NCI-H345 (cell line): ENCODE results near the gene FSD1L.

Experiments used
- DNase-seq: peaks from one replicate; lab custom pipeline; 2025; lab: John Stamatoyannopoulos, UW

Gene FSD1L

GRCh38 chr9:105447814-105448812 is at the start of gene FSD1L:
TSS of gene FSD1L (plus strand) at chr9:105448034. CDS start at chr9:105448221, 187 bp downstream.
- peak; percentile 91 for DNase-seq

GRCh38 chr9:105399117-105399516 is 48.7 kb upstream of the FSD1L start:
- no peak for DNase-seq

GRCh38 chr9:105401651-105402050 is 46.2 kb upstream of the FSD1L start:
- no peak for DNase-seq

GRCh38 chr9:105403552-105404248 is 44.1 kb upstream of the FSD1L start:
- no peak for DNase-seq

- no peak for DNase-seq
Observed at GRCh38 chr9:105405514-105406131, 42.2 kb upstream of the FSD1L start.

GRCh38 chr9:105406369-105406768 is 41.5 kb upstream of the FSD1L start:
- DNase-seq, result no peak

GRCh38 chr9:105413525-105413924 is 34.3 kb upstream of the FSD1L start:
- no peak for DNase-seq

- peak; percentile 64 for DNase-seq
Observed at GRCh38 chr9:105414947-105415661, 32.7 kb upstream of the FSD1L start.

- DNase-seq, result no peak
Observed at GRCh38 chr9:105415662-105415980, 32.2 kb upstream of the FSD1L start.

GRCh38 chr9:105416840-105417239 is 31.0 kb upstream of the FSD1L start:
- no peak for DNase-seq

GRCh38 chr9:105418588-105419500 is 29.0 kb upstream of the FSD1L start:
- no peak for DNase-seq

- DNase-seq, result no peak
Observed at GRCh38 chr9:105419816-105420597, 27.8 kb upstream of the FSD1L start.

GRCh38 chr9:105421154-105421553 is 26.7 kb upstream of the FSD1L start:
- DNase-seq, result no peak

- DNase-seq, result no peak
Observed at GRCh38 chr9:105421864-105422263, 26.0 kb upstream of the FSD1L start.

- no peak for DNase-seq
Observed at GRCh38 chr9:105425816-105426433, 21.9 kb upstream of the FSD1L start.

GRCh38 chr9:105426657-105427056 is 21.2 kb upstream of the FSD1L start:
- DNase-seq, result no peak

- DNase-seq, result no peak
Observed at GRCh38 chr9:105431424-105432246, 16.2 kb upstream of the FSD1L start.

GRCh38 chr9:105432247-105432842 is 15.5 kb upstream of the FSD1L start:
- DNase-seq, result no peak
